Neural cell (in vitro differentiated cells): ENCODE measurements around the gene SMNDC1. TPM values are rescaled to one million over a fixed set of nuclear protein-coding genes. Genes with fewer than 3 reads are reported as not detected.

ENCODE experiments used
- H2AFZ ChIP-seq: fragments of 200-600, 300-800 bp; sonication (generic), shearing (Covaris generic); 2 replicates; pipeline ENCODE4 v1.6.0; 2014; ENCODE audit warnings: low read depth, mild to moderate bottlenecking, antibody characterized with exemption, low read length, moderate library complexity
- H3F3A ChIP-seq: fragments of 200-600 bp; shearing (Covaris generic); 2 replicates; pipeline ENCODE4 v1.6.1; 2016; ENCODE audit warnings: mild to moderate bottlenecking, moderate library complexity, mixed read lengths, antibody characterized with exemption, low read length; ENCODE audit not compliant: insufficient read depth, poor library complexity, severe bottlenecking
- H3K27ac ChIP-seq: fragments of 200-600, 300-800 bp; sonication (generic), shearing (Covaris generic); 2 replicates; pipeline ENCODE4 v1.5.1; 2014; ENCODE audit warnings: mild to moderate bottlenecking, low read length, moderate library complexity
- H3K27me3 ChIP-seq: fragments of 300-800, 200-600 bp; sonication (generic), shearing (Covaris generic); 2 replicates; pipeline ENCODE4 v1.6.0; 2014; ENCODE audit warnings: mild to moderate bottlenecking, low read depth, low read length, moderate library complexity; ENCODE audit not compliant: insufficient read depth
- H3K36me3 ChIP-seq: fragments of 300-800, 200-600 bp; sonication (generic), shearing (Covaris generic); 2 replicates; pipeline ENCODE4 v1.5.1; 2014; ENCODE audit warnings: mild to moderate bottlenecking, antibody characterized with exemption, low read length, moderate library complexity; ENCODE audit not compliant: insufficient read depth
- H3K4me2 ChIP-seq: fragments of 300-800, 200-600 bp; sonication (generic), shearing (Covaris generic); 2 replicates; pipeline ENCODE4 v1.6.0; 2014; ENCODE audit warnings: mild to moderate bottlenecking, low read length
- H3K4me3 ChIP-seq: fragments of 300-800, 200-600 bp; sonication (generic), shearing (Covaris generic); 2 replicates; pipeline ENCODE4 v1.5.1; 2014; ENCODE audit warnings: mild to moderate bottlenecking, low read length, moderate library complexity
- H3K79me2 ChIP-seq: fragments of 200-600 bp; shearing (Covaris generic); replicated peaks from 2 replicates; pipeline ENCODE4 v1.6.0; 2014; ENCODE audit warnings: mild to moderate bottlenecking, low read length, moderate library complexity; ENCODE audit not compliant: insufficient read depth
- H3K9ac ChIP-seq: fragments of 300-800, 200-600 bp; sonication (generic), shearing (Covaris generic); 2 replicates; pipeline ENCODE4 v1.6.1; 2016; ENCODE audit warnings: mild to moderate bottlenecking, low read length, mixed read lengths
- H3K9me2 ChIP-seq: fragments of 200-600 bp; shearing (Covaris generic); 2 replicates; pipeline ENCODE4 v1.6.1; 2016; ENCODE audit warnings: mild to moderate bottlenecking, low read length, mixed read lengths; ENCODE audit not compliant: insufficient read depth
- H3K9me3 ChIP-seq: fragments of 200-600, 300-800 bp; sonication (generic), shearing (Covaris generic); 2 replicates; pipeline ENCODE4 v1.6.1; 2016; ENCODE audit warnings: mild to moderate bottlenecking, mixed run types, low read length, moderate library complexity, mixed read lengths
- H4K20me1 ChIP-seq: fragments of 200-600 bp; shearing (Covaris generic); 2 replicates; pipeline ENCODE4 v1.6.1; 2016; ENCODE audit warnings: mild to moderate bottlenecking, mixed run types; ENCODE audit not compliant: insufficient read depth
- EP300 ChIP-seq: fragments of 450-650 bp; conservative IDR thresholded peaks from 2 replicates; pipeline ENCODE4 v1.6.1; 2014; ENCODE audit warnings: antibody characterized with exemption, mild to moderate bottlenecking, moderate library complexity; ENCODE audit not compliant: poor library complexity, severe bottlenecking
- EZH2 ChIP-seq: fragments of 200-600, 300-800 bp; shearing (Covaris generic), sonication (generic); IDR thresholded peaks from 2 replicates; pipeline ENCODE4 v1.6.1; 2014; ENCODE audit warnings: antibody characterized with exemption, low read length, borderline replicate concordance, mild to moderate bottlenecking; ENCODE audit not compliant: insufficient read depth, poor library complexity, severe bottlenecking
- MXI1 ChIP-seq: fragments of 450-650 bp; conservative IDR thresholded peaks from 2 replicates; pipeline ENCODE4 v1.6.1; 2014; ENCODE audit warnings: antibody characterized with exemption, mild to moderate bottlenecking; ENCODE audit not compliant: poor library complexity, severe bottlenecking
- POLR2AphosphoS5 ChIP-seq: IDR thresholded peaks from 2 replicates; pipeline ENCODE4 v1.6.1; 2012
- RAD21 ChIP-seq: fragments of 450-650 bp; conservative IDR thresholded peaks from 2 replicates; pipeline ENCODE4 v1.6.1; 2014; ENCODE audit warnings: antibody characterized with exemption, mild to moderate bottlenecking, moderate library complexity
- SMC3 ChIP-seq: fragments of 450-650 bp; conservative IDR thresholded peaks from 2 replicates; pipeline ENCODE4 v1.6.1; 2014; ENCODE audit warnings: antibody characterized with exemption, mild to moderate bottlenecking, moderate library complexity; ENCODE audit not compliant: poor library complexity
- TAF1 ChIP-seq: IDR thresholded peaks from 2 replicates; pipeline ENCODE4 v1.6.1; 2012; ENCODE audit warnings: low read depth
- polyA plus RNA-seq: library from polyadenylated mRNA; depleted of rRNA; stranded (reverse); fragments of >200 nt; gene quantifications from 2 replicates; pipeline ENCODE4 v1.2.3, GENCODE V29; 2014
- TF ChIP-seq, protein P1 (sequence below): IDR thresholded peaks from 2 replicates; pipeline ENCODE4 v1.6.1; 2012; ENCODE audit warnings: borderline replicate concordance
- TF ChIP-seq, protein P2 (sequence below): fragments of 450-650 bp; IDR thresholded peaks from 2 replicates; pipeline ENCODE4 v1.5.1; 2014; ENCODE audit warnings: antibody characterized with exemption, mild to moderate bottlenecking, moderate library complexity; ENCODE audit not compliant: poor library complexity, severe bottlenecking

Gene SMNDC1
- polyA plus RNA-seq, 1 donor from 2014 or later, result 25.9 TPM

DNA sequence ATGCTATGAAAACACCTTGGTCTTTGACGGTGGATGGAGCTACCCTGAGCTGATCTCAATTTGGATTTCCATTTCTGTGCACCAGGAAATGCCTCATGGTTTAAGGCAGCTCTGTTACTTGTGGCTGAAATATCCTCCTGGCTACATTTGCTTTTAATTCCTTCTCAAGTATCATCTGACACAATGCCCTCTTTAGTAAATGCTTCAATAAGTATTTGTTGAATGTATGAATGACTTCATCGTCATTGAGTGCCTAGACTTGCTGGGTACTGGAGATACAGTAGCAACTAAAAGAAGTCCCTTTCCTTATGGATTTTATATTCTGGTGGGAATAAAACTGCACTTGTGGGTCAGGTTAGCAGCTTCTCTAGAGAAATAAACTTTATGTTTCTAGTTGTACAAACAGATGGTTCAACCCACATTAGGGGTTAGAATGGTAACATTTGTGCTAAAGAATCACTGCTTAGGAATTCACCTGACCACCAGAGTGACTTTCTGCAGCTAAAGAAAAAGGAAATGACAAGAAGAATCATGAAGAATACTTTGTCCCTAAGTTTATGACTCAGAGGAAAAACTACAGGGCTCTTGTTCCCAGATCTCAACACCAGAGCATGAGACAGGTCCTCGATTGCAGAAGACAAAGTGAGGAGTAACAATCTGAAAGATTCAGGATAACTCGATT, 21.8 kb upstream of the SMNDC1 start:
- no peak overlapping the region for H3K9ac ChIP-seq

DNA sequence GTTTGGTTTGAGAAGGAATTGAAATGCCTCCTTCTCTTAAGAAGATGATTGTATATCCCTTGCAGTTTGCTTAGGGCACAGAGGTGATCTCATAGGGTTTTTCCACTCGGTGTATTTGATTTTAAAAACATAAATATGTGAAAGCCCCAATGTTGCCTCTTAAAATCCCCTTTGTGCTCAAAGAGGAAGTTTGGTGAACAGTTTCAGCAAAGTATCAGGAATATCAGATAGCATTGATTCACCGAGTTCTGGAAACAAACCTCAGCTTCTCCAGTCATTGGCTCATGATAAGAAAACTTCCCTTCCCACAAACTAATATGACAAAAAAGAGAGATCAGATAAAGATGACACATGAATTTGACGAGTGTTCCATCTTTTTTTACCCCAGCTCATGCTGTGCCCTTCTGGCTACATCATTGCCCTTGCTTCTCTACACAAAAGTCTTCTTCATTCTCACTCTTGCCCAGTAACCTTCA, 20.1 kb upstream of the SMNDC1 start:
- Histone ChIP-seq H2AFZ (no peak overlapping the region), H3K27me3 (no peaks in the 10 kb centered on the region), H3K36me3 (no peaks in the 10 kb centered on the region), H3F3A (no peaks in the 10 kb centered on the region), H3K9me2 (no peaks in the 10 kb centered on the region), H3K4me2 (no peak overlapping the region), H3K79me2 (no peaks in the 10 kb centered on the region), H3K9me3 (no peaks in the 10 kb centered on the region), H3K4me3 (no peak overlapping the region), H4K20me1 (no peaks in the 10 kb centered on the region), H3K9ac (no peak overlapping the region), H3K27ac (no peak overlapping the region)
- no peak for TF ChIP-seq POLR2AphosphoS5
- no peak for TF ChIP-seq MXI1
- no peak for TF ChIP-seq SMC3
- TF ChIP-seq, protein P1, sequence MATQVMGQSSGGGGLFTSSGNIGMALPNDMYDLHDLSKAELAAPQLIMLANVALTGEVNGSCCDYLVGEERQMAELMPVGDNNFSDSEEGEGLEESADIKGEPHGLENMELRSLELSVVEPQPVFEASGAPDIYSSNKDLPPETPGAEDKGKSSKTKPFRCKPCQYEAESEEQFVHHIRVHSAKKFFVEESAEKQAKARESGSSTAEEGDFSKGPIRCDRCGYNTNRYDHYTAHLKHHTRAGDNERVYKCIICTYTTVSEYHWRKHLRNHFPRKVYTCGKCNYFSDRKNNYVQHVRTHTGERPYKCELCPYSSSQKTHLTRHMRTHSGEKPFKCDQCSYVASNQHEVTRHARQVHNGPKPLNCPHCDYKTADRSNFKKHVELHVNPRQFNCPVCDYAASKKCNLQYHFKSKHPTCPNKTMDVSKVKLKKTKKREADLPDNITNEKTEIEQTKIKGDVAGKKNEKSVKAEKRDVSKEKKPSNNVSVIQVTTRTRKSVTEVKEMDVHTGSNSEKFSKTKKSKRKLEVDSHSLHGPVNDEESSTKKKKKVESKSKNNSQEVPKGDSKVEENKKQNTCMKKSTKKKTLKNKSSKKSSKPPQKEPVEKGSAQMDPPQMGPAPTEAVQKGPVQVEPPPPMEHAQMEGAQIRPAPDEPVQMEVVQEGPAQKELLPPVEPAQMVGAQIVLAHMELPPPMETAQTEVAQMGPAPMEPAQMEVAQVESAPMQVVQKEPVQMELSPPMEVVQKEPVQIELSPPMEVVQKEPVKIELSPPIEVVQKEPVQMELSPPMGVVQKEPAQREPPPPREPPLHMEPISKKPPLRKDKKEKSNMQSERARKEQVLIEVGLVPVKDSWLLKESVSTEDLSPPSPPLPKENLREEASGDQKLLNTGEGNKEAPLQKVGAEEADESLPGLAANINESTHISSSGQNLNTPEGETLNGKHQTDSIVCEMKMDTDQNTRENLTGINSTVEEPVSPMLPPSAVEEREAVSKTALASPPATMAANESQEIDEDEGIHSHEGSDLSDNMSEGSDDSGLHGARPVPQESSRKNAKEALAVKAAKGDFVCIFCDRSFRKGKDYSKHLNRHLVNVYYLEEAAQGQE, result no peak

More for the DNA sequence above, 21.8 kb upstream of the SMNDC1 start:
- H3K27ac ChIP-seq, result no peak overlapping the region
- no peaks in the 10 kb centered on the region for H3K79me2 ChIP-seq
- no peaks in the 10 kb centered on the region for H3K36me3 ChIP-seq
- no peaks in the 10 kb centered on the region for H4K20me1 ChIP-seq
- no peak overlapping the region for H3K4me2 ChIP-seq
- no peak overlapping the region for H3K4me3 ChIP-seq
- H3F3A ChIP-seq, result no peaks in the 10 kb centered on the region
- H3K27me3 ChIP-seq, result no peaks in the 10 kb centered on the region
- TF ChIP-seq RAD21, result no peak
- no peak for TF ChIP-seq MXI1
- no peak for TF ChIP-seq SMC3
- TF ChIP-seq, protein P1, result no peak
- TF ChIP-seq, protein P2, sequence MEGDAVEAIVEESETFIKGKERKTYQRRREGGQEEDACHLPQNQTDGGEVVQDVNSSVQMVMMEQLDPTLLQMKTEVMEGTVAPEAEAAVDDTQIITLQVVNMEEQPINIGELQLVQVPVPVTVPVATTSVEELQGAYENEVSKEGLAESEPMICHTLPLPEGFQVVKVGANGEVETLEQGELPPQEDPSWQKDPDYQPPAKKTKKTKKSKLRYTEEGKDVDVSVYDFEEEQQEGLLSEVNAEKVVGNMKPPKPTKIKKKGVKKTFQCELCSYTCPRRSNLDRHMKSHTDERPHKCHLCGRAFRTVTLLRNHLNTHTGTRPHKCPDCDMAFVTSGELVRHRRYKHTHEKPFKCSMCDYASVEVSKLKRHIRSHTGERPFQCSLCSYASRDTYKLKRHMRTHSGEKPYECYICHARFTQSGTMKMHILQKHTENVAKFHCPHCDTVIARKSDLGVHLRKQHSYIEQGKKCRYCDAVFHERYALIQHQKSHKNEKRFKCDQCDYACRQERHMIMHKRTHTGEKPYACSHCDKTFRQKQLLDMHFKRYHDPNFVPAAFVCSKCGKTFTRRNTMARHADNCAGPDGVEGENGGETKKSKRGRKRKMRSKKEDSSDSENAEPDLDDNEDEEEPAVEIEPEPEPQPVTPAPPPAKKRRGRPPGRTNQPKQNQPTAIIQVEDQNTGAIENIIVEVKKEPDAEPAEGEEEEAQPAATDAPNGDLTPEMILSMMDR, result no peak
- no peak for TF ChIP-seq POLR2AphosphoS5
- TF ChIP-seq EP300, result no peak
- TF ChIP-seq EZH2, result no peak
- no peak for TF ChIP-seq TAF1
- no peak overlapping the region for H2AFZ ChIP-seq
- H3K9me2 ChIP-seq, result no peaks in the 10 kb centered on the region
- H3K9me3 ChIP-seq, result no peaks in the 10 kb centered on the region
